Measurements from ENCODE around the gene PIK3R5. TPM values are rescaled to one million over a fixed set of nuclear protein-coding genes. Genes with fewer than 3 reads are reported as not detected.
A peak's percentile ranks its signal among the peaks of the same experiment; 100 is the strongest.

The PIK3R5 gene
- total RNA-seq, 1 experiment from 2014 or later, result 0.09 TPM

DNA sequence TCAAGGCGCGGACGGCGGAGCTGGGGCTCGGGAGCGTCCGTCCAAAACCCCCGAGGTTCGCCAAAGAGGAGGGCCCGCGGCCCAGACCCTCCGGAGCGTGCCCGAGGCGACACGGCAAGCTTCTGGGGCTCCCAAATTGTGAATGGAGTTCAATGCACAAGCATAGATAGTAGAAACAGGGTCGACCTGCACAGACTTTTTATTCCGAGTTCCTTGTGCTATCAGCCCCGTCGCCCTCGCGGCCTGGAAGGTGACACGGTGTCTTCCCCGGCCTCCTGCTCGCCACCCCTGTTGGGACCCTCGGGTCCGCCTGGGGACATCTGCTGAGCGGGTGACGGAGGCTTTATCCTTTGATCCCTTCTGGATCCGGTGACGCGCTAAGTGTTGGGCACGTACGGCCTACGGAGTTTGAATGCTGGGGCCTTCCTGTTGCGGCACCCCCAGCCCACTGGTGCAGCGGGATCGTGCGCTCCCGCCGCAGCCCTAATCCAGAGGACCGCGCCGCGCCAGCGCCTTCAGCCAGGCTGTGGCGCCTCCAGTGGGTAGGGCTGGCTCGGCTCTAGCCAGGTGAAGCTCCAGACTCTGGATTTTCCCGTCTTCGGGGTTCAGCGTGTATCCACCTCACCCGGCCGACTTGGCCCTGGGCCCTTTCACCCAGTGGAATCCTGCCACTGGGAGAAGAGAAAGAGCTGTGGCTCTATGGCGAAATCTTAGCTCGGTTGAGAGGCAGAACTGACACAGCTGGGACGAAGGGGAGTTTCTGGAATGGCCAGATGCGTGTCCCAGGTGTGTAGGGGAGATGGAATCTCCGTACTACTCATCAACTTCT, 38.8 kb upstream of the PIK3R5 start:
- H3K27me3 ChIP-seq (replicated peaks; ENCODE audit: insufficient read depth, low read depth, low read length, poor library complexity), result peaks cover 61% of the 10 kb centered on the region
- CTCF ChIA-PET, result interaction anchor here (0.5 kb wide), 1 partner anchor 550 kb away, joined by 5 read pairs; no protein-coding TSS in a partner anchor
- no peak for DNase-seq (ENCODE audit: low spot score)

GRCh38 chr17:9003355-9004131, 38.0 kb upstream of the PIK3R5 start:
- TF ChIP-seq CTCF (conservative IDR thresholded peaks at IDR 0.05; ENCODE audit: low read depth, low read length) (no peak), EZH2 (IDR thresholded peaks at IDR 0.05; ENCODE audit: borderline replicate concordance, low read depth, low read length, poor library complexity, severe bottlenecking) (peak; percentile 96)
- intact Hi-C loops (cut with micrococcal nuclease; ENCODE audit: unreplicated experiment), result no loop called here
- H3K9me3 ChIP-seq (ENCODE audit: low read depth, low read length, poor library complexity, severe bottlenecking), result peaks cover 4% of the 10 kb centered on the region
- BruUV-seq (replicated peaks), result no TSS peak
- CTCF ChIA-PET, result interaction anchor here (0.5 kb wide), 1 partner anchor 725 kb away, joined by 3 read pairs; no protein-coding TSS in a partner anchor
- H3K36me3 ChIP-seq (ENCODE audit: insufficient read depth, low read length, poor library complexity, severe bottlenecking), result no peaks in the 10 kb centered on the region
- peak overlapping the region; percentile 31 for H3K4me3 ChIP-seq (ENCODE audit: low read depth, low read length, poor library complexity, severe bottlenecking)
- DNase-seq (ENCODE audit: low spot score), result no peak
- POLR2A ChIA-PET (ENCODE audit: low non-redundant PET), result interaction anchor here (0.7 kb wide), 1 partner anchor 547 kb away, joined by 5 read pairs; no protein-coding TSS in a partner anchor
- H3K4me1 ChIP-seq (ENCODE audit: insufficient read depth, low read length, poor library complexity, severe bottlenecking), result no peaks in the 10 kb centered on the region
- peaks cover 57% of the 10 kb centered on the region for H3K27me3 ChIP-seq (replicated peaks; ENCODE audit: insufficient read depth, low read depth, low read length, poor library complexity)
- H3K27ac ChIP-seq (ENCODE audit: low read depth, low read length, poor library complexity, severe bottlenecking), result no peak overlapping the region

More for the DNA sequence above, 38.8 kb upstream of the PIK3R5 start:
- intact Hi-C loops (cut with micrococcal nuclease; ENCODE audit: unreplicated experiment), result no loop called here
- no TSS peak for BruUV-seq (replicated peaks)
- H3K9me3 ChIP-seq (ENCODE audit: low read depth, low read length, poor library complexity, severe bottlenecking), result peaks cover 4% of the 10 kb centered on the region
- H3K4me1 ChIP-seq (ENCODE audit: insufficient read depth, low read length, poor library complexity, severe bottlenecking), result no peaks in the 10 kb centered on the region
- no peak overlapping the region for H3K4me3 ChIP-seq (ENCODE audit: low read depth, low read length, poor library complexity, severe bottlenecking)
- H3K36me3 ChIP-seq (ENCODE audit: insufficient read depth, low read length, poor library complexity, severe bottlenecking), result no peaks in the 10 kb centered on the region
- TF ChIP-seq EZH2 (IDR thresholded peaks at IDR 0.05; ENCODE audit: borderline replicate concordance, low read depth, low read length, poor library complexity, severe bottlenecking) (peak; percentile 77), CTCF (conservative IDR thresholded peaks at IDR 0.05; ENCODE audit: low read depth, low read length) (no peak)
- H3K27ac ChIP-seq (ENCODE audit: low read depth, low read length, poor library complexity, severe bottlenecking), result no peak overlapping the region
- POLR2A ChIA-PET (ENCODE audit: low non-redundant PET), result interaction anchor here (0.7 kb wide), 1 partner anchor 547 kb away, joined by 5 read pairs; no protein-coding TSS in a partner anchor

DNA sequence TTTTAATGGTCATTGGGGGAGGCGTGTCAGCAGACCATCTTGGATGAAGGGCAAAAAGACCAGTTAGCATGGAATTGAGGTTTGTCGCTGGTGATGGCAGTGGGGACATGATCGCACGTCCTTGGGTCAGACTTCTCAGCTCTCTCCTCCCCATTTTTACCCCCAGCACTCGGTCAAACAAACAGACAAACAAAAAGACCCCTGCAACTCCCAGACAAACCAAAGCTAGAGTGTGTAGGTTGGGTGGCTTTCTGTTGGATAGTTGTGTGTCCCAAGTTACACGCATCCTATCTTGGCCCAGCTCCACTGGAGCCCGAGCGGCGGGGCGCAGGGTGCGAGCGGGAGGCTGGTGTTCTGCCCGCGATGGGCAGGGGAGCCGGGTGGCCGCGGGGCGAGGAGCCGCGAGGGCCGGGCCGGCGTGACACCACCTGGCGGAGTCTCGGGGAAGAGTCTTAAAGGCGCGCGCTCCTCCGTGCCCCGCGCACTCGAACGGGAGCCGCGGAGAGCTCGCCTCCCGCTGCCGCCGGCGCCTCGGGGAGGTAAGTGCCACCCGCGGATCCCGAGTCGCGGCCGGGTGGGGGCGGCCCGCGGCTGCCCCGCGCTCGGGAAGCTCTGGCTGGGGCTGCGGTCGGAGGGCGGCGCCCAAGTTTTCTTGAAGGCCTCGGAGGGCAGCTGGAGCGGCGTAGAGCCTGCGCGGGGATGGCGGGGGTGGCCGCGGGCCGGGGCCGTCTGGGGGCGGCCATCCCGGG, 37.3 kb upstream of the PIK3R5 start:
- H3K27me3 ChIP-seq (replicated peaks; ENCODE audit: insufficient read depth, low read depth, low read length, poor library complexity), result peaks cover 54% of the 10 kb centered on the region

More for the DNA sequence above, 37.3 kb upstream of the PIK3R5 start:
- intact Hi-C loops (cut with micrococcal nuclease; ENCODE audit: unreplicated experiment), result no loop called here
- TF ChIP-seq EZH2 (IDR thresholded peaks at IDR 0.05; ENCODE audit: borderline replicate concordance, low read depth, low read length, poor library complexity, severe bottlenecking), result peak; percentile 93
- TF ChIP-seq CTCF (conservative IDR thresholded peaks at IDR 0.05; ENCODE audit: low read depth, low read length), result peak; percentile 22; the same call in 1 of the 2 replicates
- Histone ChIP-seq H3K4me1 (ENCODE audit: insufficient read depth, low read length, poor library complexity, severe bottlenecking) (no peaks in the 10 kb centered on the region), H3K36me3 (ENCODE audit: insufficient read depth, low read length, poor library complexity, severe bottlenecking) (no peaks in the 10 kb centered on the region), H3K27ac (ENCODE audit: low read depth, low read length, poor library complexity, severe bottlenecking) (no peak overlapping the region), H3K9me3 (ENCODE audit: low read depth, low read length, poor library complexity, severe bottlenecking) (peaks cover 4% of the 10 kb centered on the region), H3K4me3 (ENCODE audit: low read depth, low read length, poor library complexity, severe bottlenecking) (peak overlapping the region; percentile 31)
- peak; percentile 26 for DNase-seq (ENCODE audit: low spot score)
- ChIA-PET POLR2A (ENCODE audit: low non-redundant PET) (no interaction called here), CTCF (interaction anchor here (0.5 to 0.6 kb wide), 3 partner anchors 170 to 726 kb away, joined by 3 to 4 read pairs (median 3); no protein-coding TSS in a partner anchor)
- no TSS peak for BruUV-seq (replicated peaks)

All from A673 (cell line).